Renal pelvis (tissue), 4 donors: Measurements from ENCODE around the gene MRPL27. TPM values are rescaled to one million over a fixed set of nuclear protein-coding genes. Genes with fewer than 3 reads are reported as not detected.

ENCODE experiments used
- DNase-seq: peaks from one replicate; pipeline ENCODE4 v3.0.0-alpha.2; 2013
- polyA plus RNA-seq, 3 donors: library from polyadenylated mRNA; unstranded; fragments of 120-200 nt; gene quantifications; one replicate each; pipeline ENCODE4 v1.2.1, GENCODE V29; 2013; ENCODE audit not compliant: insufficient read length in 3 of 3

The MRPL27 gene
- polyA plus RNA-seq, 3 donors, result 75.4 to 81.2 (median 80.8) TPM

DNA sequence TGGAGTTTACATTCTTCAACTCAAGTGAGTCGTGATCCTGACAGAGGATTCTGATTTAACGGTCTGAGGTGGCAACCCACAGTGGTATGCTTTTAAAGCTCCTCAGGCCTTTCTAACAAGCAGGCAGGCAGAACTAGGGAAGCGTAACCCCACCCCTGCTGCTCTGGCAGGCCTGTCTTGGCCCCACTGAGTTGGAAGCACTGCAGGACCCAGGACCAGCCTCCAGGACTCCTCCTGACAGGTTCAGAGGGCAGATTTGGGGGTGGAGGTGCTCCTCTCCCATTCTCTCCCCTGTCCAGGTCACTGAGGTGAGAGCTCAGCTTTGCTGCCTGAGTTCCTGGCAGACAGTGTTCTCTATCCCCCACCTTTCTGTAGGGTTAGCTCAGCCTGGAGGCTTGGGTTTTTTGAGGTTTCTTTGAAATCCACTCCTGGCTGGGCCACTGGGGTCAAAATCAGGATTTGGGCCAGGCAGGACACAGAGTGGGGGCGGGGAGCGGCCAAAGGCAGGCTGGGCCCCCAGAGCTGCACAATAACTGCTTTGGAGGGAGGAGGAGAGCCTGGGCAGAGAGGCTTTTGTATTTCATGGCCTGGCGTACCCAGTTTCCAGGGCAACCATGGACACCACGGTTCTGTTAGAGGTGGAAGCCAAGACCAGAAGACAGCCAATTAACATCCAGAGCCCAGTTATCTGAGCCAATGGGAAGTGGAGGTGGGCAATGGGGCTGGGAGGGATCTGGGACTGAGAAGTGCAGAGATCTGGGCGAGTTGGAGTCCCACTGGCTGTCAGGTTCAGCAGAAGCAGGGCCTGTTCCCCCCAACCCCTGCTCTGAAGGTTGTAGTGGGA lies 9.5 kb downstream of the MRPL27 start:
- DNase-seq, result no peak

DNA sequence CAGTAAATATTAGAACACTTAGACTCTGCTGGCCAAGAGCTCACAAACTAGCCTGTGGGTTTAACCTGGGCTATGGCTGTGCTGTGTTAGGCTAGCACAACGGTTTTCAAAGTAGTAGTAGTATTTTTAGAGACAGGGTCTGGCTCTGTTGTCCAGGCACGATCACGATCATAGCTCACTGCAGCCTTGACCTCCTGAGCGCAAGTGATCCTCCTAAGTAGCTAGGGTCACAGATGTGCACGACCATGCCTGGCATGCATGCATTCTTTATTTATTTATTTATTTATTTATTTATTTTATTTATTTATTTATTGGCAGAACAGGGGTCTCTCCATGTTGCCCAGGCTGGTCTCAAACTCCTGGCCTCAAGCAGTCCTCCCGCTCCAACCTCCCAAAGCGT lies 10.3 kb downstream of the MRPL27 start:
- no peak for DNase-seq

DNA sequence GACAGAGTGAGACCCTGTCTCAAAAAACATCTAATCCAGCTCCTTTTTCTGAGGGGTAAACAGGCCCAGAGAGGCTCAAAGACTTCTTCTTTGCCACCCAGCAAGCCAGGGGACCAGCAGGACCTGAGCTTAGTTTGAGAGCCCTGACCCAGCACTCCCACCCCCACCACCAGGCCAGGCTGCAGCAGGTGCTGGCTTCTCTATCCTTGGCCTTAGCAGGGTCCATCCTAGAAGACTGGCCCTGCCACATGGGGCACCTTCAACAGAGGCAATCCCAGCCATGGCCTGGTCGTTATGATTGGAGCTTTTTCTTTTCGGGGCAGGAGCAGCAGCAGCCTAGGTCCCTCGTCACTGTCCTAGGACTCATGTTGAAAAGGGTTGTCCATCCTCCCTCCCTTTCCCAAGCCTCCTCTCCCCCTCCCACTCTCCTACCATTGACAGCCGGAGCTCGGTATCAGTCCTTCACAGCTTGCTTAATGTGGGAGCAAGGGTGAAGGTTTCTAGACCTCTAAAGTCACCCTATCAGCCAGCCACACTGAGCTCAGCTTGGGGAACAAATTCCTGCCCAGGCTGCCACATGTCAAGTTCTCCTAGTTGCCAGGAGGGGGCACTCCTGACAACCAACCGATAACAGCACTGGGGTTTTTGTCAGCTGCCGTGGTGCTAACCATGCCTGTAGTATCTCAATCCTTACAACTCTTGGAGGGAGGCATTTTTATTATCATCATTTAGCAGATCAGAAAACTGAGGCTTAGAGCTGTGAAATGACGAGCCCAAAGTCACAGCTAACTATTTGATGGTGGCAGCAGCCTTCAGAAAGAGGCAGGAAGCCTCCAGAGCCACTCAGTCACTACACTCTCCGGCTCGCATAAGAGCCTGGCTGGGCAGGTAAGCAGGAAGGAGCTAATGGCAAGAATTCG lies 11.2 kb downstream of the MRPL27 start:
- no peak for DNase-seq

DNA sequence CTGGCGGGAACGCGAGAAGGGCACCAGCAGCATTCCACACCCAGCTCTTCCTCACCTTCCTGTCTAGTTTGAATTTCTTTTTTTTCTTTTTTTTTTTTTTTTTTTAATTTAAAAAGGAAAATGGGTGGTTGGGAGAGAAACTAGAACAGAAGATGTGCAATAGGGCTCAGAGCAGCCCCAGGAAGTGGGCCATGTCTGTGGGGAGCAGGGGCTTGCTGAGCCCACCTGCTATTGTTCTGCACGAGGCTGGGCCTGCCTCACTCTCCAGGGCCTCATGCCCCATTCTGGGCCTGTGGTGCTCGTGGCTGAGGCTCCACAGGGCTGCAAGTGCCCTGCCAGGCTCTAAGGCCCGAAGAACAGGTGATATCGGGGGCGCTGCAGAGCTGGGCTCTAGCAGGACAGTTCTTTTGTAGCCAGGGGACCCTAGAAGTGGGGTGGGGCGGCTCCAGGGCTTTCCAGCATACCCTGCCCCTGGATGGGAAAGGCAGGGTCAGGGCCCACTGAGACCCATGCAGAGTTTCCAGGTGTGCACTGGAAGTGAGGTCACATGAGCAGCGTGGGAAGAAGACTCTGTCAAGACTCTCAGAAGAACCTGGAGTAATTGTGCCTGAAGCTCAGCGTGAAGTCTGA lies 12.4 kb downstream of the MRPL27 start:
- DNase-seq, result no peak

DNA sequence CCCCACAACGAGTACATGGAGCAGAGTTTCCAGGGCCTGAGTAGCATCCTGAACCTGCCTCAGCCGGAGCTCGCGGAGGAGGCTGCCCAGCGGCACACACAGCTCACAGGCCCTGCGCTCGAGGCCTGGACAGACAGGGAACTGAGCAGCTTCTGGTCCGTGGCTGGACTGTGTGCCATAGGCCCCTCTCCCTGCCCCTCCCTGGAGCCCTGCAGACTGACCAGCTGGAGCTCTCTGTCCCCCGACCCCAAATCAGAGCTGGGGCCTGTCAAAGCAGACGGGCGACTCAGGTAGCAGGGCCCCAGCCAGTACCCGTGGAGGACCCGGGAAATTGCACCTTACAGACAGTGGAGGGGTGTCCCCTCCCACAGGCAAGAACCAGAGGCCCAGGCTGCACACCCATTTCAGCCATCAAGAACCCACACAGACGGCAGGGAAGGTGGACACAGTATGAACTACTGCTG lies 13.0 kb downstream of the MRPL27 start:
- DNase-seq, result no peak

DNA sequence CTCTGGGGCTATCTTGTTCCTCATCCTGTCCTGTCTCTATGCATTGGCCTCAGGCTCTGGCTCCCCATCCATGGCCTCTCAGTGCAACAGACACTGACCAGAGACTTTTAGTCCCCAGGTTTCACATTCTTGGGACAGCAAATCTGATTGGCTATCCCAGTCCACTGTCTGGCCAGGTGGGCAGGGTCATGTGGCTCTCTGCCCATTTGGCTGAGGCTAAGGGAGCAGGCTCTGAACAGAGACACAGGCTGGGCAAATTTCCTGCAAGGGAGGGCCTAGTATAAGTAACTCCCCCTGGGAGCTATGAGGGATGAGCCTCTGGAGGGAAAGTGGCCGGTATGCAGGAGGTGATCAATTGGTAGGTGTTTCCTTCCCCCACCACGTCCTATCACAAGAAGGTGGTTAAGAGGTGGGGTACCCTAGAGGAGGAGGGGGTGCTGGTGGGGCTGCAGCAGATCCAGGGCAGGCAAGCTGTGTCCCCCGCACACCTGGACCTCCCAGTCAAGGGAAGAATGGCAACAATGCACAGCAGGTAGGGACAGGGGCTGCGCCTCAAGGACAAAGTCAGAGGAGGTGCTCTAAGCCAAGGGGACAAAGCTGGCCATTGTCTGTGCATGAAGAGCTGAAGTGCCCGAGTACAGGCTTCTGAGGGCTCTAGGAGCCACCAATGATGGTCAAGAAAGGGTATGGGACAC lies 13.8 kb downstream of the MRPL27 start:
- no peak for DNase-seq

DNA sequence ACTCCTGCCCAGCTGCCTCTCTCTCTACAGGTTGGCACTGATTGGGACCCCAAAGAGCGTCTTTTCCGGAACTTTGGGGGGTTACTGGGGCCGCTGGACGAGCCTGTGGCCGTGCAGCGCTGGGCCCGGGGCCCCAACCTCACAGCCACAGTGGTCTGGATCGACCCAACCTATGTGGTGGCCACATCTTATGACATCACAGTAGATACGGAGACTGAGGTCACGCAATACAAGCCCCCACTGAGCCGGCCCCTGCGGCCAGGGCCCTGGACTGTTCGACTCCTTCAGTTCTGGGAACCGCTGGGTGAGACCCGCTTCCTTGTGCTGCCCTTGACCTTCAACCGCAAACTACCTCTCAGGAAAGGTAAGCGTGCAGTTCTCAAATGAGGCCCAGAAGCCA lies 14.8 kb downstream of the MRPL27 start:
- no peak for DNase-seq

DNA sequence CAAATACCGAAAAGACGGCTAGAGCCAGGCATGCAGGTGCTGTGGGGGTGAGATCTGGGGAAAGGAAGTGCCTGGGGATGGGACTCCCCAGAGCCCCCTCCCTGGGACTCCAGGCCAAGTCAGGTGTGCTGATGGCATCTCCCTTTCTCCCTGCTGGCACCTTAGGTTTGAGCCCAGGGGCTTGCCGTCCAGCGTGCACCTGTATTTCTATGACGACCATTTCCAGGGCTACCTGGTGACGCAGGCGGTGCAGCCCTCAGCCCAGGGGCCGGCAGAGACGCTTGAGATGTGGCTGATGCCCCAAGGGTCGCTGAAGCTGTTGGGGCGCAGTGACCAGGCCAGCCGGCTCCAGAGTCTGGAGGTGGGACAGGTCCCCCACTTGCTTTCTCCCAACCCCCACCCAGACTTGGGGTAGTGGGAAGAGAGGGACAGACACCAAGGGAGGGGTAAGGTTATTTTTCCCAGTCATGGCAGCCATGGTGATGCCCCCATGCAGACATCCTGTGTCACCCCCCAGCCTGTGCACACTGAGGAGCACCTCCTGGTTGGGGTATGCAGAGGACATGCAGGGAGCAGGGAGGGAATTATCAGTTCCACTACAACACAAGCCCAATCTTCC lies 16.0 kb downstream of the MRPL27 start:
- no peak for DNase-seq

DNA sequence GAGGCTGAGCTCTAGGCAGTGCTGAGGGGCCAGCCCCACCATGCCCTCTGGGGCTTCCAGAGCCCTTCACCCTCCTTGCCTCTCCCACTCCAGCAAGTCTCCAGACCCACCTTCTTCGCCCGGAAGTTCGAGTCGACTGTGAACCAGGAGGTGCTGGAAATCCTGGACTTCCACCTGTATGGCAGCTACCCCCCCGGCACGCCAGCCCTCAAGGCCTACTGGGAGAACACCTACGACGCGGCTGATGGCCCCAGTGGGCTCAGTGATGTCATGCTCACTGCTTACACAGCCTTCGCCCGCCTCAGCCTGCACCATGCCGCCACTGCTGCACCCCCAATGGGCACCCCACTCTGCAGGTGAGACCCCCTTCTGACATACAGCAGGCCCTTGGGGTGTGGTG lies 16.6 kb downstream of the MRPL27 start:
- no peak for DNase-seq

DNA sequence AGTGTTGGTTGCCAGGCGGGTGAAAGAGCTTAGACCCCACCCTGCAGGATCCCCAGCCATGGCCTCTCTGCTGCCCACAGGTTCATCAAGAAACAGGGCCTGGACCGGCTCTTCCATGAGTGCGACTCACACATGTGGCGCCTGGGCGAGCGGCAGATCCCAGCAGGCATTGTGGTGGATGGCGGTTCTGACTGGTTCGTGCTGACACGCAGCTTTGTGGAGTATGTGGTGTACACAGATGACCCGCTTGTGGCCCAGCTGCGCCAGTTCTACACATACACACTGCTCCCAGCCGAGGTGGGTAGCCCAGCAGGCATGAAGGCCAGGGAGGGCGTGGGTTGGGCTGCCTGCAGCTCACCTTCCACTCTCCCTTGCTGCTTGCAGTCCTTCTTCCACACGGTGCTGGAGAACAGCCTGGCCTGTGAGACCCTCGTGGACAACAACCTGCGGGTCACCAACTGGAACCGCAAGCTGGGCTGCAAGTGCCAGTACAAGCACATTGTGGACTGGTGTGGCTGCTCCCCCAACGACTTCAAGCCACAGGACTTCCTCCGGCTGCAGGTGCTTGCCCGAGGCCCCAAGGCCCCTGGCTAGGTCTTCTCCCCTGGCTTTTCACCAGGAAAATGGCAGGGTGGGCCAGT lies 17.2 kb downstream of the MRPL27 start:
- DNase-seq, result no peak

DNA sequence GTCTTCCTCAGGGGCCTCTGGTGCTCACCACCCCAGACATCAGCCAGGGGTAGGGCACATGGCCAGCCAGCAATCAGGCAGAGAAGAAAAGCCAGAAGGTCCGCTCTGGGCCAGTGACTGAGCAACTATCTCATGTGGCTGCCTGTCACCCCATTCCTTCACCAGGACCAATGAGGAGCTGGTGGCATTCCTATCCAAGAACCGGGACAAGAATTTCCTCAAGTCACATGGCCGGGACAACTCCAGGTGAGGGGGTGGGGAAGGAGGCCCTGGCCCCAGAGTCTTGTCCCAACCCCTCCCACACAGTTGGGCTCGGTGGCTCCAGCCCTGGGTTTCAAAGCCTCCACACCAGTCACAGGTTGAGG lies 17.7 kb downstream of the MRPL27 start:
- DNase-seq, result no peak

DNA sequence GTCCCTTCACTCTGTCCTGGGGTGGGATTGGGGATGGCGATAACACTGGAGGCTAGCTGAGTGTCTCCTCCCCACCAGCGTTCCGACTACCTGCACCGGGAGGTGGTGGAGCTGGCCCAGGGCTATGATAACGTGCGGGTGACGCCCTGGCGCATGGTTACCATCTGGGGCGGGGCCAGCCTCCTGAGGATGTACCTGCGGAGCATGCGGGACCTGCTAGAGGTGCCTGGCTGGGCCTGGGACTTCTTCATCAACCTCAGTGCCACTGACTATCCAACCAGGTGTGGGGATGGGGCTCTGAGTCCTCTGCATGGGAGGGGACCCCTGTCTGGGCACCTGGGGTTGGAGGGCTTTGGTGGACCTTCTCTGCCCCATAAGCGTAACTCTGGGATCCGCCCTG lies 18.2 kb downstream of the MRPL27 start:
- DNase-seq, result no peak

DNA sequence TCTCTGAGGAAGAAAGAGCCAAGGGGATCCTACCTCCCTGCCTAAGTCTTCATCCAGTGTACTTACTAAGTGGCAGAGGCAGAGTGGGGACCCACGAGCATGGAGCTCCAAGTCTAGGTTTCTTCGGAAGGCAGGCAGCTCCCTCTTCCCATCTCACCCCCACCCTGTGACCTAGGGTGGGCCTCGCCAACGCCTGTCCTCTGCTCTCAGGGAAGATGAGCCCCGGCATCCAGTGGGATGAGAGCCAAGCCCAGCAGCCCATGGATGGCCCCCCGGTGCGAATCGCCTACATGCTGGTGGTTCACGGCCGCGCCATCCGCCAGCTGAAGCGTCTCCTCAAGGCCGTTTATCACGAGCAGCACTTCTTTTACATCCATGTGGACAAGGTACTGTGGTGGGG lies 18.8 kb downstream of the MRPL27 start:
- no peak for DNase-seq

DNA sequence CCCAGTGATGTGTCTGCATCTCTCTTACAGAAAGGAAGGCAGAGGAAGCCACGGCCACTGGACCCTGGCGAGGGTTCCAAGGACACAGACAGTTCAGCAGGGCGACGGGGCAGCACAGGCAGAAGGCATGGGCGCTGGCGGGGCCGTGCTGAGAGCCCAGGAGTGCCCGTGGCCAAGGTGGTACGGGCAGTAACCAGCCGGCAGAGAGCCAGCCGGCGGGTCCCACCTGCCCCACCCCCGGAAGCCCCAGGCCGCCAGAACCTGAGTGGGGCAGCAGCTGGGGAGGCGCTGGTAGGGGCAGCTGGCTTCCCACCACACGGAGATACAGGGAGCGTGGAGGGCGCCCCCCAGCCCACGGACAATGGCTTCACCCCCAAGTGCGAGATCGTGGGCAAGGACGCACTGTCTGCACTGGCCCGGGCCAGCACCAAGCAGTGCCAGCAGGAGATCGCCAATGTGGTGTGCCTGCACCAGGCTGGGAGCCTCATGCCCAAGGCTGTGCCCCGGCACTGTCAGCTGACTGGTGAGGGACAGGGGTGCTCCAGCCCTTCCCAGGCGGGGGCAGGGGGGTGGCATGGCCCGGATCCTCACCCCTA lies 19.3 kb downstream of the MRPL27 start:
- DNase-seq, result no peak

DNA sequence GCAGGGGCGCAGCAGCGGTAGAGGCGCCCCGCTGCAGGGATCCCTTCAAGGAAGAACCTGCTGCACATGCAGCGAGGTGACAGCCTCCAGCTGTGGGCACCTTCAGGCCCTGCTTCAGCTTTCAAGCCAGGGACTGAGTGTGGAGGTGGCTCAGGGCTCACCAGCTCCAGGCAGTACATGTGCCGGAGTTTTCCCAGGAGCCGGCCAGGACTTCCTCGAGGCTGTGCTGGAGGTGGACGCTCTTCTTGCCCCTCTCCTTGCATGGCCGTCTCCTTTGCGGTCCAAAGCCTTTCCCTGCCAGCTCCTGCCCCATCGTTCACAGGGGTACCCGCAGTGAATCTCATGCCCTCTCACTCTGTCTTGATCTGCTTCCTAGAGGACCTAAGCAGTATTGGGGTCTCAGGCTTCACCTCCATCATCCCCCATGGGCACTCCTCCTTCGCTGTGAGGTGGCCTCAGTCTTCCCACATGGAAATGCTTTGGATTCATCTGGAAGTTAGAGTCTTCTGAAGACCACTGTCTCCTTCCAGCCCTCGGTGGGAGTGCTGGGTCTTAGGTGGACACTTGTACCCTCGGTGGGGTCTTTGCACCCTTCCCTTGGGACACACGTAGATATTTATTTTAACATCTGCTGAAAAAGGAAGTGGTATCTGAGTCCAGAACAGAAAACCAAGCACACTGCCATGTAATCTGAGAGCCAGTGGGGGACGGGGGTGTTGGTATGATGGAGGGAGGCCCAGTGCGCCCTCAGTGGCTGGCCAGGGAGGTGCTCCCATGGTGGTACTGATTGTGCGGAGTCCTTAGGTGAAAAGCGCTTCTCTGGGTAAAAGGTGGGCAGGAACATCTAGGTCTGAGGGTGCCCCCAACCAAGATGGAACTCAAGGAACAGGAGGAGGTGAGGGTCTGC lies 20.0 kb downstream of the MRPL27 start:
- no peak for DNase-seq

DNA sequence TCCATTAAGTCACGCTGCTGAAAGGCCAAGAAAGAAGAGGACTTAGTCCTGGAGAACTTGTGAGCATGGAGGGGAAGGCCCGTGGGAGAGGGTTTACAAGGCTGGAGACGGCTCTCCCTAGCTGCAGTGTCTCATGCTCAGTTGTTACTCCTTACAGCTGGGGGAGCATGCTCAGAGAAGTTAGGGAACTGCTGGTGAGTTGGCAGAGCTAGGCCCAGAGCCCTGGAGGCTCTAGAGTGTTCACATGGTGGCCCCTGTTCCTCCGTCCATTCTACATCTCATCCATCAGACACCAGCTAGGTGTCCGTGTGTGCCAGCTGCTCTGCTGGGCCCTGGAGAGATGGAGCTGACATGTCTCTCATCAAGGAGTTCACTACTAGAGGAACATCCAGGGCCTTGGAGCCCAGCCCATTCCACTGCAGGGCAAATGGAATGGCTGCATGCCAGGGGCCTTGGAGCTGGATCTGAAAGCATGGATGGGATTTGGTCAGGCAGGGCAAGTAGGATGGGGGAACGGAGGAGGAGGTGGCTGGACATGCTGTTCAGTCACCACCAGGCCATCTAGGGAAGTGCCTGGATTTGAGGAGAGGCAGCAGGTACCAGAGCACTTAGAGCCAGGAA lies 20.8 kb downstream of the MRPL27 start:
- no peak for DNase-seq

DNA sequence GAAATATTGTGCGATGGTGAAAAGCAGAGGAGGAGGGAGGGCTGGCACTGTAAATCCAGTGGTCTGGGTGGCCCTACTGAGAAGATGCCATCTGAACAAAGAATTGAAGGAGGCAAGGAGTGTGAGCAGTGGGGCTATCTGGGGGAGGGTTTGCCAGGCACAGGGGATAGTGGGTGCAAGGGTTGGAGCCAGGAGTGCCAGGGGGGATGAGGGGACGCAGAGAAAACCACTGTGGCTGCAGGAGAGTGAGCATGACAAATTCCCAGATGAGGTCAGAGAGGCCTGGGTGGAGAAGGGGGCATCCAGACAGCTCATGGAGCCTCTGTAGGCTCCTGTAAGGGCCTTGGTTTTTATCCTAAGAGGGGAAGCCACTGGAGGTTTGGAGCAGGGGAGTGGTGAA lies 22.3 kb downstream of the MRPL27 start:
- DNase-seq, result no peak

DNA sequence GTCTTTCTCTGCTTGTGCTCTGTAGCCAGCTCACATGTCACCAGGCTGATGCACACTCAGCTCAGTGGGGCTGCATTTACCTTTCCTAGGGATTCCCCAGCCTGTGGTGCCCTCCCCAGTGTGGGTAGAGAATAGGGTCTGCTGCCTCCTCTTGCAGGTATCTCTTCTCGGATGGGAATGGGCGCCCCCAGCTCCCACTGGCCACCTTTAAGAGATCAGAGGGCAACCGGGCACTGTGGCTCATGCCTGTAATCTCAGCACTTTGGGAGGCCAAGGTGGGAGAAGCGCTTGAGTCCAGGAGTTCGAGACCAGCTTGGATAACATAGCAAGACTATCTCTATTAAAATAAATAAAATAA lies 23.8 kb downstream of the MRPL27 start:
- no peak for DNase-seq
